ENCODE data around the gene NOL3. TPM values are rescaled to one million over a fixed set of nuclear protein-coding genes. Genes with fewer than 3 reads are reported as not detected.

Gene NOL3
- total RNA-seq, 1 donor from 2014 or later: 10.9 TPM

DNA sequence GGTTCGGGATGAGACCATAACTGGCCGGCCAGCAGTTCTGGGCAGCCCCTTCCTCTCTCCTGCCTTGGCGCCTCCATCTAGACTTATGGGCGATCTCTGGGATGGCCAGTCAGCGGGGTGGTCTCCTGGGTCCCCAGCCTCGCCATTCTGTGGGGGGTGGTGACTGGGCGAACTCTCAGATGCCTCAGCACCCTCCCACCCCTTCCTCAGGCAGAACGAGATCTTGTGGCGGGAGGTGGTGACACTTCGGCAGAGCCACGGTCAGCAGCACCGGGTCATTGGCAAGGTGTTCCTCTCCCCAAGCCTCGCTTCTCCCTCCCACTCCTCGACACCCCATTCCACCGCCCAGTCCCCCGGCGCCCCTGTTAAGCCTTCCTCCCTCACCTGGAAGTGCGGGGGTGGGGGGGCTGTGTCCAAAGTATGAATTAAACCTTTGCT lies 4.2 kb upstream of the NOL3 start:
- Histone ChIP-seq H3K27me3 (ENCODE audit: insufficient read depth, low read length) (peaks cover 68% of the 10 kb centered on the region), H3K9me3 (ENCODE audit: insufficient read depth, low read depth, low read length) (no peaks in the 10 kb centered on the region), H3K79me2 (ENCODE audit: insufficient read depth, low read length) (no peaks in the 10 kb centered on the region), H3K4me1 (ENCODE audit: insufficient read depth, low read length) (peaks cover 29% of the 10 kb centered on the region), H3K4me3 (ENCODE audit: insufficient read depth, low read depth, low read length) (no peak overlapping the region), H4K20me1 (ENCODE audit: insufficient read depth, low read length) (peaks cover 31% of the 10 kb centered on the region), H3K36me3 (ENCODE audit: insufficient read depth, low read length) (no peaks in the 10 kb centered on the region), H3K9ac (ENCODE audit: low read length) (no peak overlapping the region), H3K27ac (ENCODE audit: low read depth, low read length) (no peak overlapping the region), H2AFZ (ENCODE audit: low read depth, low read length) (no peak overlapping the region), H3K4me2 (ENCODE audit: low read length) (no peak overlapping the region)
- Mint-ChIP-seq H3K36me3 (ENCODE audit: low read depth, unreplicated experiment) (peaks cover 2% of the 10 kb centered on the region), H3K9me3 (ENCODE audit: unreplicated experiment) (peaks cover 5% of the 10 kb centered on the region), H3K4me3 (ENCODE audit: unreplicated experiment) (no peak overlapping the region), H3K27me3 (ENCODE audit: low read depth, unreplicated experiment) (peaks cover 52% of the 10 kb centered on the region), H3K27ac (ENCODE audit: unreplicated experiment) (no peak overlapping the region), H3K4me1 (ENCODE audit: low read depth, unreplicated experiment) (peaks cover 10% of the 10 kb centered on the region)
- TF ChIP-seq, protein P1, sequence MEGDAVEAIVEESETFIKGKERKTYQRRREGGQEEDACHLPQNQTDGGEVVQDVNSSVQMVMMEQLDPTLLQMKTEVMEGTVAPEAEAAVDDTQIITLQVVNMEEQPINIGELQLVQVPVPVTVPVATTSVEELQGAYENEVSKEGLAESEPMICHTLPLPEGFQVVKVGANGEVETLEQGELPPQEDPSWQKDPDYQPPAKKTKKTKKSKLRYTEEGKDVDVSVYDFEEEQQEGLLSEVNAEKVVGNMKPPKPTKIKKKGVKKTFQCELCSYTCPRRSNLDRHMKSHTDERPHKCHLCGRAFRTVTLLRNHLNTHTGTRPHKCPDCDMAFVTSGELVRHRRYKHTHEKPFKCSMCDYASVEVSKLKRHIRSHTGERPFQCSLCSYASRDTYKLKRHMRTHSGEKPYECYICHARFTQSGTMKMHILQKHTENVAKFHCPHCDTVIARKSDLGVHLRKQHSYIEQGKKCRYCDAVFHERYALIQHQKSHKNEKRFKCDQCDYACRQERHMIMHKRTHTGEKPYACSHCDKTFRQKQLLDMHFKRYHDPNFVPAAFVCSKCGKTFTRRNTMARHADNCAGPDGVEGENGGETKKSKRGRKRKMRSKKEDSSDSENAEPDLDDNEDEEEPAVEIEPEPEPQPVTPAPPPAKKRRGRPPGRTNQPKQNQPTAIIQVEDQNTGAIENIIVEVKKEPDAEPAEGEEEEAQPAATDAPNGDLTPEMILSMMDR (IDR thresholded peaks at IDR 0.05; ENCODE audit: insufficient read depth, low read depth, low read length): no peak
- TF ChIP-seq EZH2 (IDR thresholded peaks at IDR 0.05; ENCODE audit: insufficient read depth, low read length): no peak
- DNase-seq (ENCODE audit: low read depth): no peak
- no peak for FAIRE-seq

DNA sequence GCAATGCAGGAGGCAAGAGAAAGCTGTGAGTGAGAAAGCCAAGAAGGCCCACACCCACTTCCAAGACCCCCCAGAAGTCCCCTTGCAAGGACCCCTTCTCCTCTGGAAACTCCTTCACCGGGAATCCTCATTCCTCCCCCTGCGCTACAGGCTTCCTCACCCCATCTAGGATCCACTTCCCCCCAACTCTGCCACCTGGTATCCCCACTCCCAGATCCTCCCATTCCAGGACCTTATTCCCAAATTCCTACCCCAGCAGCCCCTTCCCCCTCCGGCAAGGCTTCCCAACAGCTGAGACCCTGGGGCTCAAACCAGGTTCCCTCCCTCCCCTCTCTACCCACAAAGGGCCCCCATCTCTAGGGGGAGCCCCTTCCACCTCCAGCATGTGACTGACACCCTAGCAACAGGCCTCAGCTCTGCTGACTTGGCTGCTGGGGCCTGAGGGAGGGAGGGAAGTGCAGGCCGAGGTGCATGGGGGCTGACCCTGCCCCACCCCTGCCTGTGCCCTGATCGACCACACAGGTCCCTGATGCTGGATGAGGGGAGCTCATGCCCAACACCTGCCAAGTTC lies 3.7 kb upstream of the NOL3 start:
- Histone ChIP-seq H3K36me3 (ENCODE audit: insufficient read depth, low read length) (no peaks in the 10 kb centered on the region), H3K9ac (ENCODE audit: low read length) (no peak overlapping the region), H2AFZ (ENCODE audit: low read depth, low read length) (no peak overlapping the region), H3K27me3 (ENCODE audit: insufficient read depth, low read length) (peaks cover 63% of the 10 kb centered on the region), H3K4me1 (ENCODE audit: insufficient read depth, low read length) (peaks cover 34% of the 10 kb centered on the region), H3K4me2 (ENCODE audit: low read length) (no peak overlapping the region), H3K79me2 (ENCODE audit: insufficient read depth, low read length) (no peaks in the 10 kb centered on the region), H4K20me1 (ENCODE audit: insufficient read depth, low read length) (peaks cover 26% of the 10 kb centered on the region), H3K4me3 (ENCODE audit: insufficient read depth, low read depth, low read length) (no peak overlapping the region), H3K9me3 (ENCODE audit: insufficient read depth, low read depth, low read length) (no peaks in the 10 kb centered on the region), H3K27ac (ENCODE audit: low read depth, low read length) (no peak overlapping the region)
- peak; percentile 39 for TF ChIP-seq EZH2 (IDR thresholded peaks at IDR 0.05; ENCODE audit: insufficient read depth, low read length)
- TF ChIP-seq, protein P1 (IDR thresholded peaks at IDR 0.05; ENCODE audit: insufficient read depth, low read depth, low read length): no peak
- no peak for DNase-seq (ENCODE audit: low read depth)
- Mint-ChIP-seq H3K4me3 (ENCODE audit: unreplicated experiment) (no peak overlapping the region), H3K27me3 (ENCODE audit: low read depth, unreplicated experiment) (peaks cover 51% of the 10 kb centered on the region), H3K4me1 (ENCODE audit: low read depth, unreplicated experiment) (peaks cover 16% of the 10 kb centered on the region), H3K27ac (ENCODE audit: unreplicated experiment) (no peak overlapping the region), H3K9me3 (ENCODE audit: unreplicated experiment) (peaks cover 5% of the 10 kb centered on the region), H3K36me3 (ENCODE audit: low read depth, unreplicated experiment) (peaks cover 4% of the 10 kb centered on the region)
- FAIRE-seq: no peak

DNA sequence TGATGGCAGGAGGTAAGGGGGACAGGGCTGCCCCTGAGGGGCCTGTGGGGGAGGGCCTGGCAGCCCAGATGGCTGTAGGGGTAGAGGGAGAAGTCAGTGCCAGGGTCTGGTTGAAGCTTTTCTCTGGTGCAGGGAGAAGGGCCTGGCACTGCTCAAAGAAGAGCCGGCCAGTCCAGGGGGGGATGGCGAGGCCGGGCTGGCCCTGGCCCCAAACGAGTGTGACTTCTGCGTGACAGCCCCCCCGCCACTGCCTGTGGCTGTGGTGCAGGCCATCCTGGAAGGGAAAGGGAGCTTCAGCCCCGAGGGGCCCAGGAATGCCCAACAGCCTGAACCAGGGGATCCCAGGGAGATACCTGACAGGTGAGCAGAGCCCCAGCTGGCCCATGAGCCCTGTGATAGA lies 2.8 kb upstream of the NOL3 start:
- TF ChIP-seq, protein P1 (IDR thresholded peaks at IDR 0.05; ENCODE audit: insufficient read depth, low read depth, low read length): no peak
- TF ChIP-seq EZH2 (IDR thresholded peaks at IDR 0.05; ENCODE audit: insufficient read depth, low read length): no peak
- H4K20me1 ChIP-seq (ENCODE audit: insufficient read depth, low read length): peaks cover 18% of the 10 kb centered on the region
- H3K4me3 ChIP-seq (ENCODE audit: insufficient read depth, low read depth, low read length): no peak overlapping the region
- no peaks in the 10 kb centered on the region for H3K9me3 ChIP-seq (ENCODE audit: insufficient read depth, low read depth, low read length)
- H3K27ac ChIP-seq (ENCODE audit: low read depth, low read length): no peak overlapping the region
- H3K4me2 ChIP-seq (ENCODE audit: low read length): no peak overlapping the region
- Mint-ChIP-seq H3K4me3 (ENCODE audit: unreplicated experiment) (no peak overlapping the region), H3K4me1 (ENCODE audit: low read depth, unreplicated experiment) (peaks cover 18% of the 10 kb centered on the region), H3K27ac (ENCODE audit: unreplicated experiment) (no peak overlapping the region), H3K36me3 (ENCODE audit: low read depth, unreplicated experiment) (peaks cover 7% of the 10 kb centered on the region), H3K9me3 (ENCODE audit: unreplicated experiment) (no peaks in the 10 kb centered on the region), H3K27me3 (ENCODE audit: low read depth, unreplicated experiment) (peaks cover 44% of the 10 kb centered on the region)
- H3K9ac ChIP-seq (ENCODE audit: low read length): no peak overlapping the region
- DNase-seq (ENCODE audit: low read depth) (no peak), FAIRE-seq (no peak)
- H3K36me3 ChIP-seq (ENCODE audit: insufficient read depth, low read length): no peaks in the 10 kb centered on the region
- no peaks in the 10 kb centered on the region for H3K79me2 ChIP-seq (ENCODE audit: insufficient read depth, low read length)
- H3K4me1 ChIP-seq (ENCODE audit: insufficient read depth, low read length): peaks cover 31% of the 10 kb centered on the region
- no peak overlapping the region for H2AFZ ChIP-seq (ENCODE audit: low read depth, low read length)
- peaks cover 55% of the 10 kb centered on the region for H3K27me3 ChIP-seq (ENCODE audit: insufficient read depth, low read length)
